HG02973 (cell line): ENCODE measurements around the gene PRADC1.
"Not testable (repeated sequence)": the region's sequence is repeated elsewhere in the genome, so short reads cannot be mapped to it uniquely, and the experiment has no call there.

Experiments used
- ATAC-seq: cut with Tn5 transposase; IDR thresholded peaks from one replicate; pipeline ENCODE4 v1.9.1; 2021; ENCODE audit warnings: moderate library complexity; ENCODE audit not compliant: unreplicated experiment

Gene PRADC1

DNA sequence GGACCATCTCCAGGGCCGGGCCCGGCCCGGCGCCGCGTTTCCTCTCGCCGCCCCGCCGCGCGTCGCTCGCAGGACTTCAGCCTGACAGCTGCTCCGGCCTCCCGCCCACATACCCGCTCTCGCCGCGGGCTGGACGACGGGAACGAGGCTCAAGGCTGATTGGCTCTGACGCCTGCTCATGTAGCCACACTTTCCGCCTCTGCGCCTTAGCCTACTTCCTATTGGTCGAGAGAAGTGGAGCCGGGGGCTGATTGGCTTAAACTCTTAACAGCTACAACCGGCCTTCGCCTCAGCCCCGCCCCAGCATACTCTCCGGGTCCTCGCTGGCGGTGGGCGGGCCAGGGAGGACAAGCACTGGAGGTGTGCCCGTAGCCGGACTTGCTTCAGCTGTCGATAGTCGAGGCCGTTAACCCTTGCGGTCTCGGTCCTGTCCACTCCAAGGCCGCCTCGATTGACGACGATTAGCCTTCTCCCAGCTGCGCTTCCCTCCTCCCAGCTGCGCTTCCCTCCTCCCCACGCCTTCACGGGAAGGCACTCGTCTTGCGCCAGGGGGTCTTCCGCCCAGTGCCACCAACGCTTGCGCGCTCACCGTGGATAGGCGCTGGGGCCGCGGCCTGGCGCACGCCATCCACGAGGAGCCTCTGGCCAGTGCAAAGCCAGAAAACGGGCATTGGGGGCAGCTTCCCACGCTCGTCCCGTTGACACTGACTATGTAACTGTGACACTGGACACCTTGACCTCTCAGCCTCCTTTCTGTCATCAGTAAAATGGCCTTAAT is at the start of gene PRADC1:
Gene PRADC1, minus strand, starts transcription at position 86 of the 778 bp plus-strand sequence. Its CDS starts 79 bp downstream, at position 7.
- peak; percentile 91 for ATAC-seq

DNA sequence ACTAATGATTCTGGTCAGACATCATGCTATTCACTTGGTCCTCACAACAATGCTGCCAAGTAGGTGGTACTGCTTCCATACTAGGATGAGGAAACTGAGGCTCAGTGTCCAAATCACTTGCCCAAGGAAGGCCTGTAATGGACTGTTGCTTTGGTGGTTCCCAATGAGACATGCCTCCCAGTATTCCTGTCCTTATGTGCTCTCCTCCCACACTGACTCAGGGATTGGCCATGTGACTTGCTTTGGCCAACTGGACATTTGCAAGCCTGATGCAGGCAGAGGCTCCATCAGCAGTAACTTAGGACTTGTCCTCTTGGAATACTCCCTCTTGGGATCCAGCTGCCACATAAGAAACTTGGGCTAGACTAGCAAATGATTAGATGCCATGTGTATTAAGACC is 48.2 kb upstream of the PRADC1 start:
- ATAC-seq, result no peak

DNA sequence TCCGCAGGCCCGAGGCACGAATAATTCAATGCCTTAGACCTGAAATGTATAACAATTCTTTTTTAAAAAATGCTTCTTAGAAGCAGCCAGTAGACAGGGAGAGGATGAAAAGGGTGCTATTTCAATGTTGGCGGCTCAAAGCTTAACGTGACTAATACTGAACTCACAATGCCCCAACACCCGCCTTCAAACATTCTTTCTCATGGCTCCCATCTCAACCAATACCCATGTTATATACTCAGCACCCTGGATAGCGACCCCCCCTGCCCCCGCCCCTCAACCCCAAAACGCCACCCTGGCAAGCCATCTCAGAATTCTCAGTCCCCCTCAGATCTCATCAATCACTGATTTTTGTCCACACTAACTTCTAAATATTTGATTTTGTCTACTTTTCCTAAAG is 46.8 kb upstream of the PRADC1 start:
- ATAC-seq, result no peak

DNA sequence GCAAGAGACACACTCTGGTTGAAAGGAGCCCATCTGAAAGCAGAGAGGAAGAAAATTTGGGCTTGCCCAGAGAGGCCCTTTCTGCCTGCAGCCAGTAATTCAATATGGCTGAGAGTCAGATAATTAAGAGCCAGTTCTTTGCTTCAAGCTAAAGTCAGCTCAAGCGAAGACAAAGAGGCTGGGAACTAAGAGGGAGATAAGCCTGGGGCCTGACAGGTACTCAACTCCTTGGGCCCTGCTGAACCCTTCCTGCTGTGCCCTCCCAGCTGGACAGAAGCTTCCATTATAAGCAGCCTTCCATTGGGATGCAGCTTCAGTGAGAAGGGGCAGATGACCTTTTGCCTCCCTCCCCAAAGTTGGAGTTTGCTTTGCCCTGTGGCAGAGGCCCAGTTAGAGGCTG is 39.2 kb upstream of the PRADC1 start:
- no peak for ATAC-seq

DNA sequence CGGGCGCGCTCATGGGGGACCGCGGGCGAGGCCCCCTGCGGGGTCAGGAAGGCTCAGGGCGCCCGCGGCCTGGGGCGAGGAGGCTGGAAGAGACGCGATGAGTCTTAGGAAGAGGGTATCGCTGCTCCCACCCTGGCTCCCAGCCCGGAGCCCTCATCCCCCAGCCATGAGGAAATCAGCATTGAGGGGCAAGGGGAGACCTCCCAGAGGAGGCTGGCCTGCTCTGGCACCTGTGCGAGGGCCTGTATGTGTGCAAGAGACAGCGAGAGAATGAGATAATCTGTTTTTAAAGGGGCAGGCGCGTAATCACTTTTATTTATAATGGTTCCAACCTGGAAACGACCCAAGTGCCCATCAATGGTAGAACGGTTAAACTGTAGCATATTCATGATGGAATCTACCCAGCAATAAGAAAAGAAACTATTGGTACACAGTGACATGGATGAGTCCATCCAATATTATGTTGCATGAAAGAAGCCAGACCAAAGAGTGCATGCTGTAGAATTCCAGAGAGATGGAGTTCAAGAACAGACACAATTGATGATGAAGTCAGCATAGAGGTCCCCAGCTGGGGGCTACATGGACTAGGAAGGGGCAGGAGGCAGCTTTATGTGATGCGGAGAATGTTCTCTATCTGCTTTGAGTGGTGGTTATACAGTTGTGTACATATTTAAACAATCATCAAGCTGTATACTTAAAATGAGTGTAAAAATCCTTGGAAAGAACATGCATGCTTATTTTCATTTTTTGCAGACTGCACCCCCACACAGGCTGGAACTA is 36.8 kb upstream of the PRADC1 start:
- no peak for ATAC-seq

DNA sequence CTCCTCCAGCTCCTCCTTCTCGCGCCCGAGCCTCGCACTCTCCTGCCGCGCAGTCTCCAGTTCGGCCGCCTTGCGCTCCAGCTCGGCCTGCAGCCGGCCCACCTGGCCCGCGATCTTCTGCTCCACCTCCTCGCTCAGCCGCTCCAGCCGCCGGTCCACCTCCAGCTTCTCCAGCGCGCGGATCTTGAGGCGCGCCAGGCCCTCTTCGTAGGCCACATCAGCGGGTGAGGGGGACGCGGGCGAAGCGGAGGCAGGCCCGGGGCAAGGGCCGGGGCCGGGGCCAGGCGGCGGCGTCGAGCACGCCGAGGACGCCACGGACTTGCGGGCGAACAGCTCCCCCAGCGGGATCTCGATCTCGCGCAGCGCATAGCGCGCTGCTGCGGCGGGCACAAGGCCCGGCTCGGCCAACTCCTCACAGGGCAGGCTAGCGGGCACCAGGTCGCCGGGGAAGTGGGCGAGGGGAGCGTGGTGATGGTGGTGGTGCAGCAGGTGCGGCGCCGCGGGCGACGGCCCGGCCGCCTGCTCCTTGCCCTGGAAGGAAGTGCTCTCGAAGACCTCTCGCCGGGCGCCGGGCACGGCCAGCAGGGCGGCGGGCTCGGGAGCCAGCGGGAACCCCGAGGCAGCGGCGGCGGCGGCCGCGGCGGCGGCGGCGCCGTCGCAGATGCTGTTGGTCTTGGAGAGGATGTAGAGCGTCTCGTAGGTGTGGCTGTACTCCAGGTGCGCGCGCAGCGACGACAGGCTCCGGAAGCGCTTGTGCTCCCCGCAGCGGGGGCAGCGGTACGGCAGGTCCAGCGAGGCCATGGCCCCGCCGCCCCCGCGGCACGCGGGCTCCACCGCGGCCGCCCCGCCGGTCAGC is 36.0 kb upstream of the PRADC1 start:
- ATAC-seq, result peak; percentile 70

DNA sequence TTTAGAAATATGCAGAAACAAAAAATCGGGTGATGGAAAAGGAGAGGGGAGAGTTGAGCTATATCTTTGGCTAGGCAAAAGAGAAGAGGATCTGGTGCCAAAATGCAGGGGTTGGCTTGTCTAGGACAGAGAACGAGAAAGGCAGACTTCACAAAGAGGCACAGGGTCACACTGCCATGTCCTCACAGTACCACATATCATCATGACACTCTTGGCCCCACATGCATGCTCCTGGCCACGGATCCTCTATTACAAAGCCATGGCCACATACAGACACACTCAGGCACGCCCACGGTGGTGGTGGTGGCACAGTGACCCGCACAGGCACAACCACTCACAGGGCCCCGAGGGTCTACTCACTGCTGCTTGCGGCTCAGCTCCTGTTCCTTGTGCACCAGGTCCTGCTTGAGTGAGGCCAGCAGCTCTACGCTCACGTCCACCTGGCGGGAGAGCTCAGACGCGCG is 35.4 kb upstream of the PRADC1 start:
- no peak for ATAC-seq

DNA sequence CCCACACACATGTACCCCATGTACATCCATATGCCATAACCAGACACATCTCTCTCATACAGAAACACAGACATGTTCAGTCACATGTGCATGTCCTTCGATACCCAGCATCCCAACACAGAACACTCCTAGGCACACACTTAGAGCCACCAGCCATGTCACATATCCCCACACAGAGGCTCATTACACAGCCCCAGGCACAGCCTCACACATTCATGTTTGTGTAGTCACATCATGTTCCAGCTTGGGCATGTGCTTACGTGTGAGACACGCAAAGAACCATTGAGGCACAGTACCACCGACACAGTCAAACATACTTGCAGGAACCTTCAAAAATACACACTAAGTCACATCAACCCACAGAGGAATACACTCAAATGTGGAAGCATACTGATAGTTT is 34.0 kb upstream of the PRADC1 start:
- ATAC-seq, result no peak

DNA sequence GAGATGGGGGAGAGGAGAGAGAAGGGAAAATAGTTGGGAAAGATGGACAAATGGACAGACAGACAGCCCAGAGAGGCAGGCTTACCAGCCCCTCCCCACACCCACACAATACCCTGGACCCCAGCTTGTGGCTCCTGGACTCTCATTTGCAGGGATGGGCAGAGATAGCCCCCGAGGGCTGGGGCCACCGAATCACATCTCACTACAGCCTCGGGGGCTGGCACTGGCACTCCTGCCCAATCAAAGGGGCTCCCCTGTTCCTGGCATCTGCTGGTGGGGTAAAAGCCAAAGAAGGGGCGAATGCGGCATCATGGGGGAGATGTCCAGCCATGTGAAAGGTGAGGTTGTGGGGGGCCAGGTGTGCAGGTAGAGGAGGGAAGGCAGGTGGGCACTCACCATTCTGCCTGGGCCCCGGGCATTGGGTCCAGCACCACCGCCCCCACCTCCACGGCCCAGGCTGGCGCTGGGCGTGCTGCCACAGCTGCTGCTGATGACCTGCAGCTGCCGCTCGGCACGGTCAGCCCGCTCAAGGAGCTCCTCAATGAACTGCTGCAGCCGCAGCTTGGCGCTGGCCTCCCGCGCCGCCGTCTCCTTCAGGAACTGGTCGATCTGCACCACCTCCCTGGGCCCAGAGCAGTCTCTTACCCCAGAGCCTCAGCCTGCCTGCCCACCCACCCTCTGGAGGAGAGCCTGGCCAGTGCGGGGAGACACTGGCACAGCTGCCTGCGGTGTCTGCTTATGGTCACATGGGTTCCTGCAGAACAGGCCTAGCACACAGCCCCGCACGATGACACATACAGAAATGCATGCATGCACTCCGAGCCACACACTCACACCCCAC is 33.2 kb upstream of the PRADC1 start:
- no peak for ATAC-seq

DNA sequence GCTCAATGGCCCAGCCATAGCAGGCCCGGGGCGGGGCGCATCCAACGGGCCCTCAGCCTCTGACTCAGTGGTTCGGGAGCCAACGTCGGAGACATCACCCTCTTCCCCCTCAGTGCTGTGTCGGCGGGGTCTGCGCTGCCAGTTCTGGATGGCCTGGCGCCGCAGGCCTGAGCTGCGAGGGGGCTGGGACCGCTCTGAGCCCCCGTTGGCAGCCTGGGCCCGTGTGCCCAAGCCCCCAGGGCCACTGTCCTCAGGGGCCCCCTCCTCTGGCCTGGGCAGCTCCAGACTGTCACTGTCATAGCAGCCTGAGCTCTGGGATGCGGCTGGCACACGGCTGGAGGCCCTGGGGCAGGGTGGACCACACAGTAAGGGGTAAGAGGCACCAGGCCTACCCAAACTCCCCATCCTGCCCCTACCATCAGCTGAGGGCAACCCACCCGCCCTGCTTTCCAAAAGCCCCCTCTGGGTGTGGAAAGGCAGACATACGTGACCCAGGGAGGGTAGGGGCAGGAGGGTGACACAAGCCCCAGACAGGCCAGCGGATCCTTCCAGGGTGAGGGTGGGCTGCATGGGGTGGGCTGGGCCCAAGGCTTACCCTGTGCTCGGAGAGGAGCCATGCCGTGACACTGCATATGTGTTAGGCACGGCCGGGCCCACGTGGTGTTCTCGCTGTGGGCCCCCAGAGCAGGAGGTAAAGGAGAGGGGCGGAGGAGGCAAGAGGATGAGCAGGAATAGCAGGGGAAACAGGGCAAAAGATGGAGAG is 32.4 kb upstream of the PRADC1 start:
- no peak for ATAC-seq

DNA sequence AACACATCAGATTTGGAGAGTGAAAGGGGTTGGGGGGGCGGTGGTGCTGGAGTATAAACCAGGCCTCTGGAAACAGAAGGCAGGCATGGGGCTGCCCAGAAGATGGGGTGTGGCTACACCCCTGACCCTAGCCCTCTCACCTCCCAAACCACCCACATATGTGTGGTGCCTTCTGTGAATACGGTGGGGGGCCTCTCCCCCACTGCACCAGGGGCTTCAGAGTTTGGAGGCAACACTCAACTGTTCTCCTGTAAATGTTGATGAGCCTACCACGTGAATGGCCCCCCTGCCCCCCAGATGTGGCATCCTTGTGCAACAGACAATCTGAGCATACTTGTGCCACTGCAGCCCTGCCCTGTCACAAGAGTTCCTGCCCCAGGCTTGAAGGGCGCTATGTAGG is 31.7 kb upstream of the PRADC1 start:
- ATAC-seq, result no peak

DNA sequence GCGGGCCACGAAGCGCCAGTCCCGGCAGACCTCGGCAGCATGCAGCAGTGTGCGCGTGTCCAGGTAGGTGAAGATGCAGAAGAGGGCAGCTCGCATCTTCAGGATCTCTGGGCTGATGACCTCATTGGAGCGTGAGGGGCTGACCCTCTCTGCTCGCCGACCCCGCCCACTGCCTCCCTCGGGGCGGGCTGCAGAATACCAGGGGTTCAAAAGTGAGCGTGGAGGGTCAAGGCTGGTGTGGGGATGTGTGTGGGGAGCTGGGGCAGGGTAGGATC is 31.2 kb upstream of the PRADC1 start:
- no peak for ATAC-seq

DNA sequence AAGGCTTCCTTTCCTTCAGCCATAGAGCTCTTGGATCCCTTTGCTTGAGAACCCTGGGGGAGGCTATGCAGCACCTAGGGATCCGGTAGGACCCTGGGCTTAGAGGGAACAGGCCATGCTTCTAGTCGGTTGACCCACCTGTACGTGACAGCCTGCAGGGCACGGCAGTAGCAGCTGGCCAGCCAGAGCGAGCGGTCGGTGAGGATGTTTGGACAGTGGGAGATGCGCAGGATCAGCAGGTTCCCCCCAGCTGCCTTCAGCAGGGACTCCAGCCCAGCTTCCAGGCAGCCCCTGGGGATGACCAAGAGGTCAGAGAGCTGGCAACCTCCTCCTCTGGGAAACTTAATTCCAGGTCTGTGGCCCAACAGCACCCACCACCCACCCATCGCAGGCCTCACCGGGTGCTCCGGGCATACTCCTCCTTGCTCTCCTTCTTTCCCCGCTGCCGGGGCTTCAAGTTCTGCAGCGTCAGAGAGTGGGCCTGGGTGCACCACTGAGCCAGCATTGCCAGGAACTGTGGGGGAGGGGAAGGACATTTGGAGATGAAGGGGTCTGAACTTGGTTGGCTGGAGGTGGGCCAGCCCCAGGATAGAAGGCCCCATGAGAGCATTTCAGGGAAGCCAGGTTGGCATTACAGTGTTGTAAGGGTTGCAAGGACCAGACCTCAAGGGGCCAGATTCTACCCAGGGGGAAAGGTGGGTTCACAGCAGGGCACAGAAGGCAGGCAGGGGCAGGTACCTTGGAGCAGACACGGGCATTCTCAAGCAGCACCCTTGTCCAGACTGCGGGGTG is 30.7 kb upstream of the PRADC1 start:
- ATAC-seq, result no peak

DNA sequence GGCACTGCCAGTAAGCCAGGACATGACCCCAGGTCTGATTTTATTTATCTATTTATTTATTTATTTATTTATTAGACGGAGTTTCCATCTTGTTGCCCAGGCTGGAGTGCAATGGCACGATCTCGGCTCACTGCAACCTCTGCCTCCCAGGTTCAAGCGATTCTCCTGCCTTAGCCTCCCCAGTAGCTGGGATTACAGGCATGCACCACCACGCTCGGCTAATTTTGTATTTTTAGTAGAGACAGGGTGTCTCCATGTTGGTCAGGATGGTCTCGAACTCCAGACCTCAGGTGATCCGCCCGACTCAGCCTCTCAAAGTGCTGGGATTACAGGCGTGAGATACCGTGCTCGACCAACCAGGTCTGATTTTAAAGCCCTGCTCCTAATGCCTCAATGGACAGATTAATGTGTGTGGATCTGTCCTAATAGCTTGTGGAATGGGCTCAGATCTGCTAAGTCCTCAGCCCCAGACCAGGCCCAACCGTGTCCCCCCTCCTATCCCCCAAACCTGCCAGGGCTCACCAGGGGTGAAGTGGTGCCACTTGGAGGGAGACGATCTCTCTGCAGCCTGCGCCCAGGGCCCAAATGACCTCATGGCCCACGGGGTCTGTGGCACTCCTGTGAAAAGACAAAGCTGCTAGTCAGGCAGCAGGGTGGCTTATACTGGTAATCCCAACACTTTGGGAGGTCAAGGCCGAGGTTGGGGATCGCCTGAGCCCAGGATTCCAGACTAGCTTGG is 29.8 kb upstream of the PRADC1 start:
- not testable (repeated sequence) for ATAC-seq

DNA sequence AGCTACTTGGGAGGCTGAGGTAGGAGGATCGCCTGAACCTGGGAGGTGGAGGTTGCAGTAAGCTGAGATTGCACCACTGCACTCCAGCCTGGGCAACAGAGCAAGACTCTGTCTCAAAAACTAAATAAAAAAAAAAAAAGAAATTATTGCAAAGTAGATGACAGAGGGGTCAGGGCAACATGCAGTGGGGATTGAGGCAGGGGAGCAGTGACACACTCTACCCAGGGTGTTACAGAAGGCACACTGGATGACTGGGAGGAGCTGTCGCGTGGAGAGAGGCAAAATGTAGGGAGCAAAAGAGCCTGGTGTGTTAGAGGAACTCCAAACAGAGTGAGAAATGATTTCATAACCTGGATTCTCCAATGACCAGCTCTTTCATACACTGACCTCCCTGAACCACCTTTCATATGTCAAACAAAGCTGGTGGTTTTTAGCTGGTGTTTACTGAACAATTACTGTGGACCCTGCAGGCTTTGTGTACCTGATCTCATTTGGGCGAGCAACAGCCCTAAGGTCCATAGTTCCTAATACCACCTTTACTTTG is 29.1 kb upstream of the PRADC1 start:
- ATAC-seq, result no peak

DNA sequence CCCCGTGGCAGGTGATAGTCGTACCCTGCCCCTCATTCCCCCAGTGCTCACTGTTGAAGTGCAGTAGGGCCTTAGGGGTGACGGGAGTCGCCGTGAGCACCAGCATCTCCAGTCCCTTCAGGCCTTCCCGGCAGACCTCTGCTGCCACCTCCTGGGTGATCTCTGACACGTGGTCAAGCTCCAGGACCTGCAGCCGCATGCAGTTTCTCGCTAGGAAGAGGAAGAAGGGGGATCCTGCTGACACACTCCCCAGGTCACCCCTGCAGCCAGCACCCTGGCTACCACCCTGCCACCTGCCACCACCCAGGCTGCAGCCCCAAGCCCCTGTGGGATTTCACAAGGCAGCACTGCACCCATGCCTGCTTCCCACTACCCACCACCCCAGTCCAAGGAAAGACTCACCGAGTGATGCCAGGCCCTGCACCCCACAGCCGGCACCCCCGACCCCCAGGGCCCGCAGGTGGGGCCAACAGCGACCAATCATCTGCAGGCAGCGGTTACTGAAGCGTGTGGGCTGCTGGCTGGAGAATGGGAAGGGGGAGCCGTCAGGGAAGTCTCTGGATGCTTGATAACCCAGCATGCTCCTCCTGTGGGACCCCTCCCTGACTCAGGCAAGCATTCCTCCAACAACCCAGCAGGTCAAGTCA is 27.4 kb upstream of the PRADC1 start:
- ATAC-seq, result no peak

DNA sequence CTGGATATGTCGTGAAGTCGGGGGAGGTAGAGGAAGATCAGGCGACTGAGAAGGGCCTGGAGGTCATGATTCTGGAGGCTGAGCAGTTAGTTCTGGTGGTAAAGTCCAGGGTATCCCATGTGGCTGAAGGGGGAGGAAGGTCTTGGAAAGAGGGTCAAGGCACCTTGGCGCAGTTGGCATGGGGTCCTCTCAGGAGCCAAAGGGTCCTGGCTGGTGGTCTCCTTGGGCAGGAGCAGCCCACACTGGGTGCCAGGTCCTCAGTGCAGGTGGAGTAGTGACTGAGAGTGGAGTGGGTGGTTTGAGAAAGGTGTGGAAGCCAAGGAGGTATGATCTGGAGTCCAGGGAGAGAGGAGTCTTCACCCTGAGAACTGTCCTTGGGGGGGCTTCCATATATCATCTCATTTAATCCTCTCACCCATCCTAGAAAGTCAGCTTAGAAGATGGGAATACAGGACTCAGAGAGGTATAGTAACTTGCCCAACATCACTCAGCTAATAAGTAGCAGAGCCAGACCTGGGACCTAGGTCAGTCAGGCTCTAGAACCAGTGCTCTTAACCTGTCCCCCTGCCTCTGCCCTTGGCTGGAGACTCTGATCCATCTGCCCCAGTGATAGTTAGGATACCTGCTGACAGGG is 26.8 kb upstream of the PRADC1 start:
- no peak for ATAC-seq
